ENCODE data around the gene MSI2.

Gene MSI2

GRCh38 chr17:57602896-57603295, 346.6 kb downstream of the MSI2 start:
- DNase-seq (ENCODE audit: low read depth), result no peak
- TF ChIP-seq, protein P1, sequence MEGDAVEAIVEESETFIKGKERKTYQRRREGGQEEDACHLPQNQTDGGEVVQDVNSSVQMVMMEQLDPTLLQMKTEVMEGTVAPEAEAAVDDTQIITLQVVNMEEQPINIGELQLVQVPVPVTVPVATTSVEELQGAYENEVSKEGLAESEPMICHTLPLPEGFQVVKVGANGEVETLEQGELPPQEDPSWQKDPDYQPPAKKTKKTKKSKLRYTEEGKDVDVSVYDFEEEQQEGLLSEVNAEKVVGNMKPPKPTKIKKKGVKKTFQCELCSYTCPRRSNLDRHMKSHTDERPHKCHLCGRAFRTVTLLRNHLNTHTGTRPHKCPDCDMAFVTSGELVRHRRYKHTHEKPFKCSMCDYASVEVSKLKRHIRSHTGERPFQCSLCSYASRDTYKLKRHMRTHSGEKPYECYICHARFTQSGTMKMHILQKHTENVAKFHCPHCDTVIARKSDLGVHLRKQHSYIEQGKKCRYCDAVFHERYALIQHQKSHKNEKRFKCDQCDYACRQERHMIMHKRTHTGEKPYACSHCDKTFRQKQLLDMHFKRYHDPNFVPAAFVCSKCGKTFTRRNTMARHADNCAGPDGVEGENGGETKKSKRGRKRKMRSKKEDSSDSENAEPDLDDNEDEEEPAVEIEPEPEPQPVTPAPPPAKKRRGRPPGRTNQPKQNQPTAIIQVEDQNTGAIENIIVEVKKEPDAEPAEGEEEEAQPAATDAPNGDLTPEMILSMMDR (IDR thresholded peaks at IDR 0.05; ENCODE audit: control insufficient read depth, insufficient read depth, low read depth, low read length, missing control alignments), result no peak
- no peak overlapping the region for H3K4me3 ChIP-seq (ENCODE audit: control insufficient read depth, low read depth, low read length)

- TF ChIP-seq, protein P1 (IDR thresholded peaks at IDR 0.05; ENCODE audit: control insufficient read depth, insufficient read depth, low read depth, low read length, missing control alignments), result no peak
- H3K4me3 ChIP-seq (ENCODE audit: control insufficient read depth, low read depth, low read length), result no peak overlapping the region
- no peak for DNase-seq (ENCODE audit: low read depth)
Observed at GRCh38 chr17:57603546-57603945, 347.2 kb downstream of the MSI2 start.

DNA sequence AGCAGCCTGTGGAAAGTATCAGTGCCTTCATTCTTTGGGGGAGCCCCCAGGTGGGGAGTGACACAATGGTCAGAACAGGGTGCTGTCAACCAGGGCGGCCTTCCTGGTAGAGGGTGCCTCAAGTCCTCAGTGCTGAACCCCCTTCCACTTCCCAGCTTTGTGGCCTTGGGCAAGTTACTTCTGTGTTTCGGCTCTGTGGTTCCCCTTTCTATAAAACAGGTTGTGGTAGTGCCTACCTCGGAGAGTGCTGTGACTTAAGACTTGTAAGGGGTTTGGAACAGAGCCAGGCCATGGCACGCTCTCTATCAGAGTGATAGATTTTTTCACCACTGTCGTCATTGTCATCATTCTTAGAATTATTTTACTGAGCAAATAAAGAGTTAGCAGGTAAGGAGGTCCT, 347.7 kb downstream of the MSI2 start:
- no peak for DNase-seq (ENCODE audit: low read depth)
- TF ChIP-seq, protein P1 (IDR thresholded peaks at IDR 0.05; ENCODE audit: control insufficient read depth, insufficient read depth, low read depth, low read length, missing control alignments), result no peak
- no peak overlapping the region for H3K4me3 ChIP-seq (ENCODE audit: control insufficient read depth, low read depth, low read length)

- TF ChIP-seq, protein P1 (IDR thresholded peaks at IDR 0.05; ENCODE audit: control insufficient read depth, insufficient read depth, low read depth, low read length, missing control alignments), result no peak
- no peak for DNase-seq (ENCODE audit: low read depth)
- no peak overlapping the region for H3K4me3 ChIP-seq (ENCODE audit: control insufficient read depth, low read depth, low read length)
Observed at GRCh38 chr17:57604771-57605674, 348.7 kb downstream of the MSI2 start.

GRCh38 chr17:57605675-57606105, 349.4 kb downstream of the MSI2 start:
- no peak for DNase-seq (ENCODE audit: low read depth)
- H3K4me3 ChIP-seq (ENCODE audit: control insufficient read depth, low read depth, low read length), result no peak overlapping the region
- TF ChIP-seq, protein P1 (IDR thresholded peaks at IDR 0.05; ENCODE audit: control insufficient read depth, insufficient read depth, low read depth, low read length, missing control alignments), result no peak

DNA sequence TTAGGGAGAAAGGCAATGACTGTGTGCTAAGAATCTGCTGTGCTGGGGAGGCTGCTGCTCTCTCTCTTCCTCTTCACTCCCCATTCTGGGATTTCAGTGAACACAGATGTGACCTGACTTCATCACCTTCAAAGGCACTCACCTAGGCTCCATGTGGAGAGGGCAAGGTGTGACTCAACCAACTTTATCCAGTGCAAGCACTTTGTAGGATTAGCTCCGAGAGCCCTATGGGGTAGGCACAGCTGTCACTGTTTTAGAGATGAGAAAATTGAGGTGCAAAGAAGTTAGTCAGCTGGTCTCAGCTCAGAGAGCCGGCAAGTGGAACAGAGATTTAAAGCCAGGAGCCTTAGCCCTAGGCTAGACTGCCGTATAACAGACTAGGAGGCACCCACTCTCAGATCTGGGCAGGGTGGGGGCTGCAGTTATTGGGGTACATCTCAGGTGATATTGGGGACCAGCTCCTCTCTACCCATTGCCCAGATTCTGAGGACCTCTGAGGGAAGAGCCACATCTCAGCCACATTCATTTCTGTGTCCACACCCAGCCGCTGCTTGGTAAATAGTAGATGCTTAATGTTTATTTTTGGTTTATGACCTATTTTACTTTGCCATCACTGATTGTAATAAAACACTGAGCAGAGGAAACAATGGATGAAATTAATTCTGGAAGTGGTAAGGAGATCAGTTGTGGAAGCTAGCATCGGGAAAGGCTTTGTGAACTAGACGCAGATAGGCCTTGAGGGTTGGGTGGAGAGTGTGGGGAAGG, 350.0 kb downstream of the MSI2 start:
- no peak overlapping the region for H3K4me3 ChIP-seq (ENCODE audit: control insufficient read depth, low read depth, low read length)
- TF ChIP-seq, protein P1 (IDR thresholded peaks at IDR 0.05; ENCODE audit: control insufficient read depth, insufficient read depth, low read depth, low read length, missing control alignments), result no peak
- DNase-seq (ENCODE audit: low read depth), result no peak

All from AG09309 (cell line).